Keratinocyte (primary cell): ENCODE data around the gene SLC9A2. TPM values are rescaled to one million over a fixed set of nuclear protein-coding genes. Genes with fewer than 3 reads are reported as not detected.
A peak's percentile ranks its signal among the peaks of the same experiment; 100 is the strongest.

ENCODE experiments used
- DNase-seq: peaks from one replicate; pipeline ENCODE4 v3.0.0-alpha.2; 2011; ENCODE audit warnings: low read depth, missing footprints, low spot score
- FAIRE-seq: peaks from 2 replicates; lab custom pipeline; 2011; peaks lifted over from hg19 to GRCh38; lab: Jason Lieb, UNC
- H2AFZ ChIP-seq: 2 replicates; pipeline ENCODE4 v1.6.0; 2012; ENCODE audit warnings: low read length, control low read depth, inconsistent platforms; ENCODE audit not compliant: control insufficient read depth
- H3K27ac ChIP-seq: 2 replicates; pipeline ENCODE4 v1.5.1; 2011; ENCODE audit warnings: low read length; ENCODE audit not compliant: control insufficient read depth, insufficient read depth
- H3K27me3 ChIP-seq: 3 replicates; pipeline ENCODE4 v1.6.0; 2011; ENCODE audit warnings: low read length; ENCODE audit not compliant: control insufficient read depth, insufficient read depth; ENCODE audit errors: extremely low read depth
- H3K36me3 ChIP-seq, 2 experiments: 2 replicates in 1 of 2; 3 replicates in 1 of 2; pipeline ENCODE4 v1.5.1; 2011; ENCODE audit warnings: low read length in 2 of 2, mild to moderate bottlenecking in 1 of 2; ENCODE audit not compliant: control insufficient read depth in 2 of 2, insufficient read depth in 2 of 2; ENCODE audit errors: extremely low read depth in 1 of 2
- H3K4me1 ChIP-seq: 3 replicates; pipeline ENCODE4 v1.5.1; 2011; ENCODE audit warnings: low read length; ENCODE audit not compliant: control insufficient read depth, insufficient read depth; ENCODE audit errors: extremely low read depth
- H3K4me2 ChIP-seq: 3 replicates; pipeline ENCODE4 v1.6.0; 2011; ENCODE audit warnings: low read depth, low read length; ENCODE audit not compliant: control insufficient read depth, insufficient read depth; ENCODE audit errors: extremely low read depth
- H3K4me3 ChIP-seq, 3 experiments: fragments of 200-600 bp in 1 of 3; sonication (generic) in 1 of 3; 2 replicates in 2 of 3; 3 replicates in 1 of 3; pipeline ENCODE4 v1.5.1; 2011 to 2016; ENCODE audit warnings: low read length in 3 of 3, mild to moderate bottlenecking in 3 of 3, control low read depth in 2 of 3, inconsistent platforms in 1 of 3, low read depth in 1 of 3, mixed read lengths in 1 of 3, mixed run types in 1 of 3, moderate library complexity in 1 of 3; ENCODE audit not compliant: control insufficient read depth in 2 of 3, insufficient read depth in 2 of 3; ENCODE audit errors: extremely low read depth in 1 of 3
- H3K79me2 ChIP-seq: 2 replicates; pipeline ENCODE4 v1.6.0; 2012; ENCODE audit warnings: low read length; ENCODE audit not compliant: control insufficient read depth, insufficient read depth
- H3K9ac ChIP-seq: 3 replicates; pipeline ENCODE4 v1.6.0; 2011; ENCODE audit warnings: low read length; ENCODE audit not compliant: control insufficient read depth, insufficient read depth; ENCODE audit errors: extremely low read depth
- H3K9me1 ChIP-seq: 3 replicates; pipeline ENCODE4 v1.6.0; 2011; ENCODE audit warnings: low read length; ENCODE audit not compliant: control insufficient read depth, insufficient read depth; ENCODE audit errors: extremely low read depth
- H3K9me3 ChIP-seq: 2 replicates; pipeline ENCODE4 v1.5.1; 2012; ENCODE audit warnings: low read depth, low read length; ENCODE audit not compliant: control insufficient read depth
- H4K20me1 ChIP-seq: 3 replicates; pipeline ENCODE4 v1.6.0; 2011; ENCODE audit warnings: low read length; ENCODE audit not compliant: control insufficient read depth, insufficient read depth; ENCODE audit errors: extremely low read depth
- CTCF ChIP-seq, 3 experiments: IDR thresholded peaks in 1 of 3; conservative IDR thresholded peaks in 1 of 3; optimal IDR thresholded peaks in 1 of 3; 2 replicates in 2 of 3; 3 replicates in 1 of 3; pipeline versions ENCODE3 to v1.5.1; 2011; ENCODE audit warnings: low read length in 3 of 3, mild to moderate bottlenecking in 3 of 3, moderate library complexity in 2 of 3, control low read depth in 1 of 3, inconsistent platforms in 1 of 3; ENCODE audit not compliant: insufficient read depth in 2 of 3; ENCODE audit errors: extremely low read depth in 1 of 3
- EZH2 ChIP-seq: IDR thresholded peaks from one replicate; pipeline ENCODE4 v1.6.1; 2012; ENCODE audit warnings: inconsistent platforms, mild to moderate bottlenecking, low read length, moderate library complexity
- dilution Hi-C: fragments of 300-500 bp; cut with MboI; formaldehyde crosslinking; loops from one replicate; pipeline ENCODE4 v1.7.0; 2020; ENCODE audit warnings: low sequenced_read_pairs; ENCODE audit not compliant: extremely low pct_ligation_motif_present
- polyA plus RNA-seq, 5 experiments: library from polyadenylated mRNA; depleted of rRNA in 3 of 5; stranded (reverse) in 3 of 5; stranded (forward) in 1 of 5; unstranded in 1 of 5; fragments of >200 nt; gene quantifications; 1 replicate in 1 of 5; 2 replicates in 3 of 5; 3 replicates in 1 of 5; pipeline versions ENCODE4 v1.2.1 to v1.2.3, GENCODE V29; 2011 to 2012; ENCODE audit warnings: missing spikeins in 2 of 5, low read depth in 1 of 5, low replicate concordance in 1 of 5

SLC9A2 gene
- polyA plus RNA-seq, 1 donor (not counting 4 experiments of a cell fraction or from before 2014, with no cell fraction given): 0.13 TPM

- FAIRE-seq (no peak), DNase-seq (no peak)
- Histone ChIP-seq H3K27me3 (peaks cover 4% of the 10 kb centered on the region), H3K4me3 (no peak overlapping the region), H4K20me1 (no peaks in the 10 kb centered on the region), H3K36me3 (no peaks in the 10 kb centered on the region), H3K27ac (no peak overlapping the region), H2AFZ (no peak overlapping the region), H3K4me1 (no peaks in the 10 kb centered on the region), H3K9ac (no peak overlapping the region), H3K9me3 (no peaks in the 10 kb centered on the region), H3K79me2 (no peaks in the 10 kb centered on the region), H3K4me2 (no peak overlapping the region), H3K9me1 (no peaks in the 10 kb centered on the region)
- TF ChIP-seq EZH2 (no peak), CTCF (optimal IDR thresholded peaks at IDR 0.05 in 1 of 3, IDR thresholded peaks at IDR 0.05 in 1 of 3, conservative IDR thresholded peaks at IDR 0.05 in 1 of 3; ENCODE audit: extremely low read depth in 1 of 3, insufficient read depth in 2 of 3, low read length in 3 of 3) (no peak)
- dilution Hi-C loops: loop anchor here (25.0 kb wide), 1 partner anchor 135 kb away; the partner anchor contains the start of gene SLC9A4
Measured at GRCh38 chr2:102597788-102598187, 21.6 kb upstream of the SLC9A2 start.

- H3K9me3 ChIP-seq: no peaks in the 10 kb centered on the region
- no peaks in the 10 kb centered on the region for H3K36me3 ChIP-seq
- DNase-seq (no peak), FAIRE-seq (no peak)
- no peaks in the 10 kb centered on the region for H3K79me2 ChIP-seq
- no peak overlapping the region for H3K4me2 ChIP-seq
- H3K4me1 ChIP-seq: no peaks in the 10 kb centered on the region
- TF ChIP-seq CTCF (optimal IDR thresholded peaks at IDR 0.05 in 1 of 3, IDR thresholded peaks at IDR 0.05 in 1 of 3, conservative IDR thresholded peaks at IDR 0.05 in 1 of 3; ENCODE audit: extremely low read depth in 1 of 3, insufficient read depth in 2 of 3, low read length in 3 of 3) (peak in 2 of 3 experiments; percentile 11 to 32), EZH2 (no peak)
- H2AFZ ChIP-seq: no peak overlapping the region
- H4K20me1 ChIP-seq: no peaks in the 10 kb centered on the region
- no peak overlapping the region for H3K4me3 ChIP-seq
- H3K27me3 ChIP-seq: peaks cover 4% of the 10 kb centered on the region
- H3K9me1 ChIP-seq: no peaks in the 10 kb centered on the region
- no peak overlapping the region for H3K9ac ChIP-seq
- dilution Hi-C loops: loop anchor here (25.0 kb wide), 1 partner anchor 137 kb away; the partner anchor contains the start of gene SLC9A4
- H3K27ac ChIP-seq: no peak overlapping the region
Measured at GRCh38 chr2:102599486-102599885, 19.9 kb upstream of the SLC9A2 start.
